HCT116 (cell line): ENCODE measurements around the gene IL12A. TPM values are rescaled to one million over a fixed set of nuclear protein-coding genes. Genes with fewer than 3 reads are reported as not detected.

ENCODE experiments used
- ATAC-seq: fragments of 200-7000 bp; cut with Tn5 transposase; 2 replicates; pipeline ENCODE4 v1.9.1; 2020; ENCODE audit warnings: mild to moderate bottlenecking, moderate library complexity
- BruUV-seq: library from RNA; stranded (reverse); fragments of 400-500 nt; replicated peaks from 2 replicates; lab custom pipeline; 2021; lab: Mats Ljungman, UMichigan
- CTCF ChIA-PET: fragments of 300-600 bp; sonication (Branson Sonifier 250); formaldehyde crosslinking; loops from one replicate; lab custom pipeline; 2021; ENCODE audit warnings: antibody characterized with exemption; lab: Charles Lee
- POLR2A ChIA-PET: fragments of 300-600, 350-600 bp; sonication (Branson Sonifier 250); formaldehyde crosslinking; loops from one replicate; lab custom pipeline; 2021; ENCODE audit warnings: antibody characterized with exemption; lab: Charles Lee
- RAD21 ChIA-PET, 2 experiments: fragments of 300-600 bp; sonication (Branson Sonifier 250); formaldehyde crosslinking; loops; one replicate each; lab custom pipeline; 2023; ENCODE audit warnings: low total read pairs in 2 of 2; ENCODE audit not compliant: uncharacterized antibody in 2 of 2, unreplicated experiment in 2 of 2, low non-redundant PET in 1 of 2; lab: Charles Lee
- DNase-seq: peaks from one replicate; pipeline ENCODE4 v3.0.0-alpha.2; 2010; ENCODE audit warnings: low read depth, low spot score
- H2AFZ ChIP-seq: fragments of 200-600 bp; shearing (Covaris generic), sonication (generic); 2 replicates; pipeline ENCODE4 v1.6.1; 2017; ENCODE audit warnings: low read depth, mixed run types, mixed read lengths, antibody characterized with exemption, low read length; ENCODE audit not compliant: poor library complexity, severe bottlenecking
- H3K27ac ChIP-seq: 2 replicates; pipeline ENCODE4 v1.5.1; 2012; ENCODE audit warnings: low read depth, low read length
- H3K27me3 ChIP-seq: fragments of 200-600 bp; sonication (generic); 2 replicates; pipeline ENCODE4 v1.6.1; 2016; ENCODE audit warnings: mixed run types, low read length, mixed read lengths; ENCODE audit not compliant: insufficient read depth
- H3K36me3 ChIP-seq, 2 experiments: fragments of 200-500 bp in 1 of 2; fragments of 200-600 bp in 1 of 2; sonication (Bioruptor generic) in 1 of 2; sonication (generic) in 1 of 2; 2 replicates each; pipeline versions ENCODE4 v1.5.1 to v1.6.1; 2014 to 2016; ENCODE audit warnings: low read length in 2 of 2, inconsistent platforms in 1 of 2, mixed read lengths in 1 of 2, mixed run types in 1 of 2; ENCODE audit not compliant: insufficient read depth in 2 of 2, control insufficient read depth in 1 of 2
- H3K4me1 ChIP-seq, 2 experiments: fragments of 200-600 bp in 1 of 2; sonication (generic) in 1 of 2; 2 replicates each; pipeline versions ENCODE4 v1.5.1 to v1.6.1; 2012 to 2017; ENCODE audit warnings: low read length in 2 of 2, inconsistent platforms in 1 of 2, mild to moderate bottlenecking in 1 of 2, mixed read lengths in 1 of 2, mixed run types in 1 of 2, moderate library complexity in 1 of 2; ENCODE audit not compliant: insufficient read depth in 2 of 2, control insufficient read depth in 1 of 2
- H3K4me2 ChIP-seq: fragments of 200-600 bp; sonication (generic); 2 replicates; pipeline ENCODE4 v1.6.1; 2017; ENCODE audit warnings: mixed run types, low read length, mixed read lengths
- H3K4me3 ChIP-seq, 2 experiments: fragments of 200-600 bp in 1 of 2; sonication (generic) in 1 of 2; replicated peaks in 1 of 2; 2 replicates each; pipeline ENCODE4 v1.5.1; 2011 to 2016; ENCODE audit warnings: low read length in 2 of 2, control low read depth in 1 of 2, low read depth in 1 of 2, mild to moderate bottlenecking in 1 of 2, mixed read lengths in 1 of 2, mixed run types in 1 of 2
- H3K79me2 ChIP-seq: fragments of 200-600 bp; sonication (generic); 2 replicates; pipeline ENCODE4 v1.6.1; 2017; ENCODE audit warnings: mild to moderate bottlenecking, mixed run types, low read length, moderate library complexity, mixed read lengths; ENCODE audit not compliant: insufficient read depth
- H3K9ac ChIP-seq: fragments of 200-600 bp; sonication (generic); 2 replicates; pipeline ENCODE4 v1.6.1; 2016; ENCODE audit warnings: low read length, mixed read lengths
- H3K9me2 ChIP-seq: fragments of 200-600 bp; sonication (generic), shearing (Covaris generic); 2 replicates; pipeline ENCODE4 v1.6.1; 2017; ENCODE audit warnings: mixed run types, mild to moderate bottlenecking, moderate library complexity; ENCODE audit not compliant: insufficient read depth
- H3K9me3 ChIP-seq, 2 experiments: fragments of 200-500 bp in 1 of 2; fragments of 200-600 bp in 1 of 2; sonication (Bioruptor generic) in 1 of 2; sonication (generic) in 1 of 2; 2 replicates each; pipeline ENCODE4 v1.6.1; 2014 to 2017; ENCODE audit warnings: low read length in 2 of 2, mixed read lengths in 2 of 2, inconsistent platforms in 1 of 2, low read depth in 1 of 2, mild to moderate bottlenecking in 1 of 2, mixed run types in 1 of 2, moderate library complexity in 1 of 2; ENCODE audit not compliant: control insufficient read depth in 1 of 2, insufficient read depth in 1 of 2
- H4K20me1 ChIP-seq: fragments of 200-600 bp; sonication (generic), shearing (Covaris generic); 2 replicates; pipeline ENCODE4 v1.6.1; 2017; ENCODE audit warnings: mixed run types, mild to moderate bottlenecking, moderate library complexity; ENCODE audit not compliant: insufficient read depth
- ATF3 ChIP-seq: IDR thresholded peaks from 2 replicates; pipeline ENCODE4 v1.6.1; 2012
- CEBPB ChIP-seq: IDR thresholded peaks from 2 replicates; pipeline ENCODE4 v1.6.1; 2012; ENCODE audit warnings: low read depth
- SP1 ChIP-seq: IDR thresholded peaks from 2 replicates; pipeline ENCODE4 v1.6.1; 2012; ENCODE audit warnings: low read depth
- ZNF274 ChIP-seq: fragments of 200-500 bp; sonication (Bioruptor generic); IDR thresholded peaks from 2 replicates; pipeline ENCODE4 v1.6.1; 2014; ENCODE audit warnings: mild to moderate bottlenecking, low read depth, low read length, inconsistent platforms
- intact Hi-C: fragments of 100-400 bp; cut with micrococcal nuclease; formaldehyde crosslinking; loops from 2 replicates; pipeline ENCODE4 v1.10.0; 2022
- total RNA-seq: library from RNA; stranded (reverse); gene quantifications from one replicate; pipeline ENCODE4 v1.2.1, GENCODE V29; 2021; ENCODE audit not compliant: unreplicated experiment
- TF ChIP-seq, protein P1 (sequence below), 3 experiments: fragments of 200-600 bp in 1 of 3; sonication (generic) in 1 of 3; IDR thresholded peaks in 2 of 3; conservative IDR thresholded peaks in 1 of 3; 2 replicates each; pipeline ENCODE4 v1.5.1; 2012 to 2017; ENCODE audit warnings: low read depth in 2 of 3, low read length in 2 of 3, antibody characterized with exemption in 1 of 3, borderline replicate concordance in 1 of 3, control low read depth in 1 of 3, mild to moderate bottlenecking in 1 of 3, mixed read lengths in 1 of 3, mixed run types in 1 of 3, moderate library complexity in 1 of 3; ENCODE audit not compliant: insufficient read depth in 1 of 3

The IL12A gene
- total RNA-seq, 1 experiment from 2014 or later = 2.8 TPM

- peaks cover 0 to 3% of the 10 kb centered on the region in 2 experiments; a peak in 2 of 4 replicates for H3K4me1 ChIP-seq
- ChIA-PET POLR2A (no interaction called here), RAD21 (no interaction called here), CTCF (interaction anchor here (1.0 to 1.3 kb wide), 3 partner anchors 21 to 124 kb away, joined by 4 to 5 read pairs (median 4); partner anchors contain the start of gene IL12A)
- H2AFZ ChIP-seq = no peak overlapping the region
- no peaks in the 10 kb centered on the region for H3K27me3 ChIP-seq
- H4K20me1 ChIP-seq = no peaks in the 10 kb centered on the region
- no peak overlapping the region for H3K4me3 ChIP-seq
- DNase-seq (no peak), ATAC-seq (no peak)
- H3K9ac ChIP-seq = no peak overlapping the region
- no TSS peak for BruUV-seq
- intact Hi-C loops = loop anchor here (10.0 kb wide), 2 partner anchors 684 to 1164 kb away; no protein-coding TSS in a partner anchor
- no peak for TF ChIP-seq ATF3
- peak; percentile 41; the same call in 1 of the 2 replicates for TF ChIP-seq CEBPB
- H3K9me3 ChIP-seq = no peaks in the 10 kb centered on the region
- no peak overlapping the region for H3K4me2 ChIP-seq
- H3K79me2 ChIP-seq = no peaks in the 10 kb centered on the region
- no peak overlapping the region for H3K27ac ChIP-seq
- H3K36me3 ChIP-seq = no peaks in the 10 kb centered on the region
- no peaks in the 10 kb centered on the region for H3K9me2 ChIP-seq
Measured at GRCh38 chr3:160008961-160009360, 20.3 kb downstream of the IL12A start.

DNA sequence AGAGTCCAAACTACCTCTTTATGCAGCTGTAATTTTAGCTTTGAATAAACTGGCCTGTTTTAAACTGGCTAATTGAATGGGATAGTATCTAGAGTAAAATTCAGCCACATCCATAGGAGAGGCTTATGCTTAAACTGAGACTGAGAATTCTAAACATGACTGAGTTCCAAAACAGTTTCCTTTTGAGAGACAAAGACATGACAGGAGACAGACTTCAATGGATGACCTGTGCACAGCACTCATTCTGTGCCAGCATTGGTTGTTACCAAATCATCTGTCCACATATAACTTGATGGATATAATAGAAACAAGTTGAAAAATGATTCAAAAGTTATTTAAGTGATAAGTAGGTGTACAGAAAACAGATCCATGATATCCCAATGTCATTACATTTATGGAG lies 20.9 kb downstream of the IL12A start:
- Histone ChIP-seq H3K27ac (no peak overlapping the region), H3K4me2 (no peak overlapping the region), H4K20me1 (no peaks in the 10 kb centered on the region), H2AFZ (no peak overlapping the region), H3K9me2 (no peaks in the 10 kb centered on the region), H3K36me3 (no peaks in the 10 kb centered on the region), H3K27me3 (no peaks in the 10 kb centered on the region), H3K4me3 (no peak overlapping the region), H3K79me2 (no peaks in the 10 kb centered on the region), H3K4me1 (peaks cover 0 to 3% of the 10 kb centered on the region in 2 experiments; a peak in 2 of 4 replicates), H3K9ac (no peak overlapping the region), H3K9me3 (no peaks in the 10 kb centered on the region)
- DNase-seq (no peak), ATAC-seq (no peak)
- ChIA-PET POLR2A (no interaction called here), RAD21 (no interaction called here), CTCF (interaction anchor here (1.0 to 1.3 kb wide), 3 partner anchors 21 to 125 kb away, joined by 4 to 5 read pairs (median 4); partner anchors contain the start of gene IL12A)
- BruUV-seq = no TSS peak
- TF ChIP-seq, protein P1, sequence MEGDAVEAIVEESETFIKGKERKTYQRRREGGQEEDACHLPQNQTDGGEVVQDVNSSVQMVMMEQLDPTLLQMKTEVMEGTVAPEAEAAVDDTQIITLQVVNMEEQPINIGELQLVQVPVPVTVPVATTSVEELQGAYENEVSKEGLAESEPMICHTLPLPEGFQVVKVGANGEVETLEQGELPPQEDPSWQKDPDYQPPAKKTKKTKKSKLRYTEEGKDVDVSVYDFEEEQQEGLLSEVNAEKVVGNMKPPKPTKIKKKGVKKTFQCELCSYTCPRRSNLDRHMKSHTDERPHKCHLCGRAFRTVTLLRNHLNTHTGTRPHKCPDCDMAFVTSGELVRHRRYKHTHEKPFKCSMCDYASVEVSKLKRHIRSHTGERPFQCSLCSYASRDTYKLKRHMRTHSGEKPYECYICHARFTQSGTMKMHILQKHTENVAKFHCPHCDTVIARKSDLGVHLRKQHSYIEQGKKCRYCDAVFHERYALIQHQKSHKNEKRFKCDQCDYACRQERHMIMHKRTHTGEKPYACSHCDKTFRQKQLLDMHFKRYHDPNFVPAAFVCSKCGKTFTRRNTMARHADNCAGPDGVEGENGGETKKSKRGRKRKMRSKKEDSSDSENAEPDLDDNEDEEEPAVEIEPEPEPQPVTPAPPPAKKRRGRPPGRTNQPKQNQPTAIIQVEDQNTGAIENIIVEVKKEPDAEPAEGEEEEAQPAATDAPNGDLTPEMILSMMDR (IDR thresholded peaks at IDR 0.05 in 2 of 3, conservative IDR thresholded peaks at IDR 0.05 in 1 of 3; ENCODE audit: borderline replicate concordance in 1 of 3, insufficient read depth in 1 of 3, low read depth in 2 of 3, low read length in 2 of 3) = no peak
- TF ChIP-seq ZNF274 = no peak
- TF ChIP-seq SP1 = no peak
- intact Hi-C loops = loop anchor here (10.0 kb wide), 2 partner anchors 685 to 1165 kb away; no protein-coding TSS in a partner anchor
